Mucosa of stomach (tissue), 1 donor: ENCODE data around the gene INPPL1.

Source experiments
- H3K27me3 ChIP-seq: one replicate; pipeline ENCODE4 v1.7.0; 2013; ENCODE audit warnings: mild to moderate bottlenecking, low read length; ENCODE audit not compliant: control insufficient read depth, insufficient read depth
- H3K36me3 ChIP-seq: one replicate; pipeline ENCODE4 v1.7.0; 2013; ENCODE audit warnings: low read length; ENCODE audit not compliant: control insufficient read depth, insufficient read depth
- H3K4me1 ChIP-seq: one replicate; pipeline ENCODE4 v1.7.0; 2013; ENCODE audit warnings: mild to moderate bottlenecking, low read length; ENCODE audit not compliant: control insufficient read depth, insufficient read depth
- H3K4me3 ChIP-seq: one replicate; pipeline ENCODE4 v1.7.0; 2013; ENCODE audit warnings: low read length
- H3K9ac ChIP-seq: one replicate; pipeline ENCODE4 v1.7.0; 2013; ENCODE audit warnings: mild to moderate bottlenecking, low read length, moderate library complexity
- H3K9me3 ChIP-seq: one replicate; pipeline ENCODE4 v1.7.0; 2013; ENCODE audit warnings: mild to moderate bottlenecking, low read length, moderate library complexity; ENCODE audit not compliant: control insufficient read depth
- donor health status: Pancreatic carcinoma.

Gene INPPL1

DNA sequence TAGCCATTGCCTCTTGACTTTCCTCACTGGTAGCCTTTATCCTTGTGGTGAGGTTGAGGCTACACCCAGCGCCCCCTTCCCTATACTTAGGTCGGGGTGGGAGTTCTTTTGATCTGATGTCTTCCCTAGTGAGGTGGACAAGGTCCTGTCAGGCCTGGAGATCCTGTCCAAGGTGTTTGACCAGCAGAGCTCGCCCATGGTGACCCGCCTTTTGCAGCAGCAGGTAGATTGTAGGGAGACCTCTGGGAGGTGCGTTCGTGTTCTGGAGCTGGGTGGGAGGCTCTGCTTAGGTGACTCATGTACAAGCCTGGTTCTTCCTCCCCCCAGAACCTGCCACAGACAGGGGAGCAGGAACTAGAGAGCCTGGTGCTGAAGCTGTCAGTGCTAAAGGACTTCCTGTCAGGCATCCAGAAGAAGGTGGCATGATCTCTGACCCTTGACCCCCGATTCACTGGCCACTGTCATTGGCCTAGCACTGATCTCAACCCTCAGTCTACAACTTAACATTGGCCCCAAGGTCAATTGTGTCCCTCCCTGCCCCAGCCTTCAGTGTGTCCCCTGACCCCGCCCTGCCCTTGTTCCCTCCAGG is 4.9 kb downstream of the INPPL1 start:
- Histone ChIP-seq H3K4me1 (peaks cover 10% of the 10 kb centered on the region), H3K36me3 (peaks cover 38% of the 10 kb centered on the region)

DNA sequence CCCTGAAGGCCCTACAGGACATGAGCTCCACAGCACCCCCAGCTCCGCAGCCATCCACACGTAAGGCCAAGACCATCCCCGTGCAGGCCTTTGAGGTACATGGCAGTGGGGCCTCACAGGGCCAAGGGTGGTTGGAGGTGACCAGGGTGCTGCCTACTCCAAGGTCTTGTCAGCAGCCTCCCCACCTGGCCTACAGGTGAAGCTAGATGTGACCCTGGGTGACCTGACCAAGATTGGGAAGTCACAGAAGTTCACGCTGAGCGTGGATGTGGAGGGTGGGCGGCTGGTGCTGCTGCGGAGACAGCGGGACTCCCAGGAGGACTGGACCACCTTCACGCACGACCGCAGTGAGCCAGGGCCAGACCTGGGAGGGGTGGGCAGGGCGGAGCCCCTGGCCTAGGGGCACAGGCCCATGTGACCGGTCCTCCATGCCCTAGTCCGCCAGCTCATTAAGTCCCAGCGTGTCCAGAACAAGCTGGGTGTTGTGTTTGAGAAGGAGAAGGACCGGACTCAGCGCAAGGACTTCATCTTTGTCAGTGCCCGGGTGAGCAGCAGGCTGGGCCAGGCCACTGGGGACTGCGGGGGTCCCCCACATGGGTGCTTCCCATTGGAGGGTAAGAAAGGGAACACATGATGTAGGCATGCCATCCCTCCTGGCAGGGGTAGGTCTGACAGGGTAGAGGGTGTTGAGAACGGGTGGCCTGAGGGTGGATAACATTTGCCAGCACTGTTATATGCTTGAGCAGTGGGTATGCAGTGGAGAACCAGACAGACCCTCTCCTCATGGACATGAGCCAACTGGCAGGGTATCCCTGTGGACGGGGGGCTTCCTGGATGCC is 5.6 kb downstream of the INPPL1 start:
- Histone ChIP-seq H3K9me3 (no peaks in the 10 kb centered on the region), H3K36me3 (peaks cover 42% of the 10 kb centered on the region), H3K27me3 (no peaks in the 10 kb centered on the region), H3K4me1 (peaks cover 8% of the 10 kb centered on the region), H3K4me3 (no peak overlapping the region), H3K9ac (no peak overlapping the region)

More for the DNA sequence above, 4.9 kb downstream of the INPPL1 start:
- no peak overlapping the region for H3K9ac ChIP-seq
- H3K4me3 ChIP-seq, result no peak overlapping the region
- H3K9me3 ChIP-seq, result no peaks in the 10 kb centered on the region
- H3K27me3 ChIP-seq, result no peaks in the 10 kb centered on the region

DNA sequence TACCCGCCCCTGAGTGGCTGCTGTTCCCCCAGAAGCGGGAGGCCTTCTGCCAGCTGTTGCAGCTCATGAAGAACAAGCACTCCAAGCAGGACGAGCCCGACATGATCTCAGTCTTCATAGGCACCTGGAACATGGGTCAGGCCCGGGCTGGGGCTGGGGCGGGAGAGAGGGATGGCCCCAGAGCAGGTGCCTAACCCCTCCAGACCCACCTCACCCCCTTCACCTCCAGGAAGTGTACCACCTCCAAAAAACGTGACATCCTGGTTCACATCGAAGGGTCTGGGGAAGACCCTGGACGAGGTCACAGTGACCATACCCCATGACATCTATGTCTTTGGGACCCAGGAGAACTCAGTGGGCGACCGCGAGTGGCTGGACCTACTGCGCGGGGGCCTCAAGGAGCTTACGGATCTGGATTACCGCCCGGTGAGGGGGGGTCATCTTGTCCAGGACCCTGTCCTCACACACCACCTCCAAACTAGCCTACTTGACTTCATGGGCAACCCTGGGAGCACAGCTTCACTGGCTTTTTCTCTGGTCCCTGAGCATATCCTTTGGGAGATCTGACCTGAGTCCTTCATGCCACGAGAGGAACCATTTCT is 6.3 kb downstream of the INPPL1 start:
- no peaks in the 10 kb centered on the region for H3K27me3 ChIP-seq
- no peak overlapping the region for H3K4me3 ChIP-seq
- H3K9ac ChIP-seq, result no peak overlapping the region
- H3K9me3 ChIP-seq, result no peaks in the 10 kb centered on the region
- peaks cover under 1% of the 10 kb centered on the region for H3K4me1 ChIP-seq
- H3K36me3 ChIP-seq, result peaks cover 46% of the 10 kb centered on the region

DNA sequence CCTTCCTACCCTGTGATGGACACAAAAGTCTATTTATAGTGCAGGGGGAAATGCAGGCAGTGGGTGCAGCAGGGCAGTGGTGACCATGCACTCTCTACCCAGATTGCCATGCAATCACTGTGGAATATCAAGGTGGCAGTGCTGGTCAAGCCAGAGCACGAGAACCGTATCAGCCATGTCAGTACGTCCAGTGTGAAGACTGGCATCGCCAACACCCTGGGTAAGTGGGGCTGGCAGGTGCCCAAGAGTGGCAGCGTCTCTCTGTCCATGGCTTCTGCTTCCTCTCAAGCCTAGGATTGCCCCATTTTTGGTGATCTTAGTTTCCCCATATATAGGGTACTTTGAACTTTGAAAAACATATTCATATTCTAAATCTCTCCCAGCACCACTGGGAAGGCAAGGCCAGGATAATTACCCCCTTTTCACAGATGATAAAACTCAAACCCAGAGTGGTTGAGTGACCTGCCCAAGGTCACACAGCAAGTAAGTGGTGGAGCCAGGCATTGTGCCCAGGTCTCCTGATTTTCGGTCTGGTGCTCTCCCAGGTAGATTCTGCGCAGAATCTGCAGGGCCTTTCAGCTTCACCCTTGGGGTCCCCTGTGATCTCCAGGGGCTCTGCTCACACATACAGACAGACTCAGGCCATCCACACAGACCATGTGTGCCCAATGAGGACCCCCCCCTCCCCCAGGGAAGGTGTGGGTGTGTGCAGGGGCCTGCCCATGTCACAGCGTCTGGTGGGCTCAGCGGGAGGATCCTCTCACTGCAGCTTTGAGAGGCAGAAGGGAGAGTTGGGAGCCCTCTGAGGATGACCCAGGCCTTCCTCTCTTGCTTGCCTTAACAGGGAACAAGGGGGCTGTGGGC is 7.1 kb downstream of the INPPL1 start:
- Histone ChIP-seq H3K4me1 (no peaks in the 10 kb centered on the region), H3K9ac (no peak overlapping the region)

DNA sequence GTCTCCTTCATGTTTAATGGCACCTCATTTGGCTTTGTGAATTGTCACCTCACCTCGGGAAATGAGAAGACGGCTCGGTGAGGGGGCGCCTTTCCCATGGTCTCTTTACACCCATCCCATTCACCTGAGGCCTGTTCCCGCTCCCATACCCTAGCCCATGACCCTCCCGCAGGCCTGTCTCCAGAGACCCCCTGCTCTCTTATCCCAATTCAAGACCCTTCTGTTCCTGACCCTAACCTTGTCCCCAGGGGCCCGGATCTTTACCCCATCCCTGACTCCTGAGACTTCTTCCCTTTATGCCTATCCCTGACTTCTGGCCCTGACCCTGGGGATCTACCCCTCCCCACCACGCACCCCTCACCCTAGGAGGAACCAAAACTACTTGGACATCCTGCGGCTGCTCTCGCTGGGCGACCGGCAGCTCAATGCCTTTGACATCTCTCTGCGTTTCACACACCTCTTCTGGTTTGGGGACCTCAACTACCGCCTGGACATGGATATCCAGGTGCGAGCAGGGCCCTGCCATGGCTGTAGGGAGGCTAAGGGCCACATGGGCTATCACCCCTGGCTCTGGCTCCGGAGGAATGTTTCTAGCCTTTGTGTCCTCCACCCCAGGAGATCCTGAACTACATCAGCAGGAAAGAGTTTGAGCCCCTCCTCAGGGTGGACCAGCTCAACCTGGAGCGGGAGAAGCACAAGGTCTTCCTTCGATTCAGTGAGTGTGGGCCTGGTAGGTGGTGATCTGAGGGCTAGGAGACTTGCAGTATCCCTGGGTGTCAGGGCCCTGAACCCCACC is 7.9 kb downstream of the INPPL1 start:
- Histone ChIP-seq H3K36me3 (peaks cover 52% of the 10 kb centered on the region), H3K27me3 (no peaks in the 10 kb centered on the region), H3K9ac (no peak overlapping the region), H3K9me3 (no peaks in the 10 kb centered on the region), H3K4me3 (no peak overlapping the region), H3K4me1 (no peaks in the 10 kb centered on the region)

More for the DNA sequence above, 7.1 kb downstream of the INPPL1 start:
- no peaks in the 10 kb centered on the region for H3K9me3 ChIP-seq
- H3K4me3 ChIP-seq, result no peak overlapping the region
- peaks cover 47% of the 10 kb centered on the region for H3K36me3 ChIP-seq
- no peaks in the 10 kb centered on the region for H3K27me3 ChIP-seq

DNA sequence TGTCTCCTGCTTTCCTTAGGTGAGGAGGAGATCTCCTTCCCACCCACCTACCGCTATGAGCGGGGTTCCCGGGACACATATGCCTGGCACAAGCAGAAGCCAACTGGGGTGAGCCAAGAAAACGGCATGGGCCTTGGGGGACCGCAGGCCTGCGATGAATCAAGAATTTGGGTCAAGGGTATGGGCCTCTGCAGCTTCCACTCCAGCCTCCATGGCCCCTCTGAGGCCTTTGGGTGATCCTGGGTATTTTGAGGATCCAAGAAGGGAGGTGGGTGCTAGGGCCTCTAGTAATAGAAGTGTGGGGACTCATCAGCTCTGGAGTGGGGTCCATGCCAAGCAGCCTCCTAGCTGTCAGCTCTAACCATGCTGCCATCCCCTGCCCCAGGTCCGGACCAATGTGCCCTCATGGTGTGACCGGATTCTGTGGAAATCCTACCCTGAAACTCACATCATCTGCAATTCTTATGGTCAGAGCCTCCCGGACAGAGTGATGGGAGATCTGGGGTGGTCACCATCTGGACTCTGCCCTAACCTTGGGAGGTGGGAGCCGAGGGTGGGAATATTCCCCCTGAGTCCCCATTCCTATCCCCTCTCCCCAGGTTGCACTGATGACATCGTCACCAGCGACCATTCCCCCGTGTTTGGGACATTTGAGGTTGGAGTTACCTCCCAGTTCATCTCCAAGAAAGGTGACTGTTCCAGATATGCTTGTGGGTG is 8.6 kb downstream of the INPPL1 start:
- no peak overlapping the region for H3K9ac ChIP-seq
- no peaks in the 10 kb centered on the region for H3K27me3 ChIP-seq
- H3K9me3 ChIP-seq, result no peaks in the 10 kb centered on the region
- peaks cover 7% of the 10 kb centered on the region for H3K4me1 ChIP-seq
- no peak overlapping the region for H3K4me3 ChIP-seq
- peaks cover 52% of the 10 kb centered on the region for H3K36me3 ChIP-seq

DNA sequence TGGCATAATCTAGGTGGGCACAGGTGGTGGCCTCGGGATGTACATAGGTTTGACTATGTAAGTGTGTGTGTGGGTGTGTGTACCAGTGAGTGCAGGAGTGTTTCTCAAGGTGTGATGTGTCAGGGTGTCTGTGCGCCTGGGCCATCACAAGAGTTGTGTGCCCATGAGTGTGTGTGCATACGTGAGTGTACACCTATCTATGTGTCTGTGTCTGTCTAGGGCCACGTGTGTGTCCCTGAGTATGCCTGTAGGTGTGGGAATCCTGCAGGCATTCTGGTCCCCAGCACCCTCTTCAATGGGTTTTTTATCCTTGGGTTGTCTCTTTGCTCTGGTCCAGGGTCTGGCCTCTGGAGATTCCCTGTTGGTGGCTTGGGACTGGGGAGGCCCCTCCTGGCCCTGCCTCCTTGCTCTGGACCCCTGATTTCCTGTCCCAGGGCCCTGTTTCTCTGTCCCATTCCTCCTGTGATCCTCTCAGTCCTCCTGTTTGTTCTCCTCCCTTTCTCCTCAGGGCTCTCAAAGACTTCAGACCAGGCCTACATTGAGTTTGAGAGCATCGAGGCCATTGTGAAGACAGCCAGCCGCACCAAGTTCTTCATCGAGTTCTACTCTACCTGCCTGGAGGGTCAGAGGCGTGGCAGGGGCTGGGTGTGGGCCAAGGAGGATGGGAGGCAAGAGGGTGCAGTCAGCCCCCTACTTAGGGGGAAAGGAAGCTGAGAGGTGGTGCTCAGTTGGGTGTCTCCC is 9.4 kb downstream of the INPPL1 start:
- H3K4me3 ChIP-seq, result no peak overlapping the region
- H3K4me1 ChIP-seq, result peaks cover 14% of the 10 kb centered on the region
- H3K9me3 ChIP-seq, result no peaks in the 10 kb centered on the region
- H3K9ac ChIP-seq, result no peak overlapping the region
- H3K36me3 ChIP-seq, result peaks cover 49% of the 10 kb centered on the region
- peaks cover 7% of the 10 kb centered on the region for H3K27me3 ChIP-seq

DNA sequence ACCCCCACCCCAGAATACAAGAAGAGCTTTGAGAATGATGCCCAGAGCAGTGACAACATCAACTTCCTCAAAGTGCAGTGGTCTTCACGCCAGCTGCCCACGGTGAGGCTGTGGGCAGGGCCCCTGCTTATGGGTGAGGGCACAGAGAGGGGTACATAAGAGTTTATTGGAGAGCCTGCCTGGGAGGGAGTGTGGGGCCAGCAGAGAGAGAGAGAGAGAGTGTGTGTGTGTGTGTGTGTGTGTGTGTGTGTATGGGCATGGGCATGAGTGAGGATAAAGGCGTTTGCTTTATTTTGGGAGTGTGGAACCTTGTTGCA is 9.9 kb downstream of the INPPL1 start:
- H3K27me3 ChIP-seq, result peaks cover 12% of the 10 kb centered on the region
- H3K9ac ChIP-seq, result no peak overlapping the region
- no peak overlapping the region for H3K4me3 ChIP-seq
- H3K36me3 ChIP-seq, result peaks cover 47% of the 10 kb centered on the region
- no peaks in the 10 kb centered on the region for H3K9me3 ChIP-seq
- H3K4me1 ChIP-seq, result peaks cover 19% of the 10 kb centered on the region

DNA sequence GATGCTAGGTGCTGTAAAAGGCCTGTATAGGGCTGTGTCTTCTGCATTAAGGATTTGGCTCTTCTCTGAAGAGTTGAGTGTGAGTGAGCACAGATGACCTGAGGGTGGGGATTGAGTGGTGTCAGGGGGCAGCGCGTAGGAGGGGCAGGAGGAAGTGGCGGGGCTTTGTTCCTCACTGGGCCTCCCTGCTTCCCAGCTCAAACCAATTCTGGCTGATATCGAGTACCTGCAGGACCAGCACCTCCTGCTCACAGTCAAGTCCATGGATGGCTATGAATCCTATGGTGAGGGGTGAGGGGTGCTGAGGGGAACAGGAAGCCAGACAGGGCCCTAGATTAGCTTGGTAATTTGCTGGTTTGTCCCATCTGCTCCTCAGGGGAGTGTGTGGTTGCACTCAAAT is 10.4 kb downstream of the INPPL1 start:
- H3K27me3 ChIP-seq, result peaks cover 15% of the 10 kb centered on the region
- peaks cover 21% of the 10 kb centered on the region for H3K4me1 ChIP-seq
- no peaks in the 10 kb centered on the region for H3K9me3 ChIP-seq
- H3K36me3 ChIP-seq, result peaks cover 47% of the 10 kb centered on the region
- H3K4me3 ChIP-seq, result no peak overlapping the region
- H3K9ac ChIP-seq, result no peak overlapping the region

DNA sequence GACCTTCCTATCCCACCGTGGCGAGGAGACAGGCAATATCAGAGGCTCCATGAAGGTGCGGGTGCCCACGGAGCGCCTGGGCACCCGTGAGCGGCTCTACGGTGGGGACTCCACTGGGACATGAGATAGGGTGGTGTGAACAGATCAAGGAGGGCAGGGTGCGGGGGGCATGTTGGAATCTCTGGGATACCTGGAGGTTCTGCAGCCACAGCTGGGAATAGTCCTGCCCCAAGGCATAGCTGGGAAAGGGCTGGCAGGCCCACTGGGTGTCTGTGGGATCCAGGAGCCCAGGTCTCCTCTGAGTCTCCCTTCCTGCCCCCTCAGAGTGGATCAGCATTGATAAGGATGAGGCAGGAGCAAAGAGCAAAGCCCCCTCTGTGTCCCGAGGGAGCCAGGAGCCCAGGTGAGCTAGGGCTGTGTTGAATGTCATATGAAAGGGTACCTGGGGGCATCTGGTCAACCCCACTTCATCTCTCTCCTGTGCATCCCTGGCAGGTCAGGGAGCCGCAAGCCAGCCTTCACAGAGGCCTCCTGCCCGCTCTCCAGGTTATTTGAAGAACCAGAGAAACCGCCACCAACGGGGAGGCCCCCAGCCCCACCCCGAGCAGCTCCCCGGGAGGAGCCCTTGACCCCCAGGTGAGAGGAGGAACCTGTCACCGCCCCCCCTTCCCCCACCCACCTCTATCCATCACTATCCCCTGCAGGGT is 10.9 kb downstream of the INPPL1 start:
- H3K4me1 ChIP-seq, result peaks cover 27% of the 10 kb centered on the region
- peaks cover 42% of the 10 kb centered on the region for H3K36me3 ChIP-seq
- no peak overlapping the region for H3K4me3 ChIP-seq
- no peaks in the 10 kb centered on the region for H3K9me3 ChIP-seq
- no peak overlapping the region for H3K9ac ChIP-seq
- H3K27me3 ChIP-seq, result peaks cover 20% of the 10 kb centered on the region
